Activated T-cell treated with anti-CD3 and anti-CD28 coated beads, Interleukin-2, amount 50 U/mL, for 48 hours (primary cell): ENCODE measurements around the gene CDCA8.
A peak's percentile ranks its signal among the peaks of the same experiment; 100 is the strongest.

ENCODE experiments used
- DNase-seq, 2 experiments: peaks; one replicate each; pipeline ENCODE4 v3.0.0-alpha.2; 2020

The CDCA8 gene

GRCh38 chr1:37741130-37741529, 48.8 kb downstream of the CDCA8 start:
- DNase-seq: no peak

GRCh38 chr1:37741662-37742061, 49.3 kb downstream of the CDCA8 start:
- no peak for DNase-seq

- DNase-seq: no peak
Observed at GRCh38 chr1:37746806-37747205, 54.5 kb downstream of the CDCA8 start.

GRCh38 chr1:37748565-37748964, 56.2 kb downstream of the CDCA8 start:
- no peak for DNase-seq

- DNase-seq: no peak
Observed at GRCh38 chr1:37752213-37752582, 59.9 kb downstream of the CDCA8 start.

GRCh38 chr1:37752583-37753471, 60.5 kb downstream of the CDCA8 start:
- peak; percentile 57 to 68 for DNase-seq

GRCh38 chr1:37753473-37754321, 61.4 kb downstream of the CDCA8 start:
- peak; percentile 30 to 32 for DNase-seq

GRCh38 chr1:37755290-37755689, 63.0 kb downstream of the CDCA8 start:
- DNase-seq: peak; percentile 60

GRCh38 chr1:37755951-37756560, 63.7 kb downstream of the CDCA8 start:
- DNase-seq: no peak
